Breast epithelium (tissue), 3 donors: ENCODE results near the gene CCDC88C.

Experiments
- CTCF ChIP-seq, 3 donors: fragments of 450-650 bp; IDR thresholded peaks; one replicate each; pipeline ENCODE4 v1.5.1; 2016 to 2017; ENCODE audit warnings: antibody characterized with exemption in 3 of 3, mild to moderate bottlenecking in 3 of 3, moderate library complexity in 3 of 3
- POLR2A ChIP-seq: fragments of 450-650 bp; IDR thresholded peaks from one replicate; pipeline ENCODE4 v1.6.1; 2016; ENCODE audit warnings: antibody characterized with exemption, mild to moderate bottlenecking, moderate library complexity
- POLR2AphosphoS5 ChIP-seq, 3 donors: sonication (generic); formaldehyde crosslinking; IDR thresholded peaks; one replicate each; pipeline ENCODE4 v1.6.1; 2017; ENCODE audit warnings: antibody characterized with exemption in 3 of 3

GRCh38 chr14:91385697-91386096, 31.9 kb downstream of the CCDC88C start:
- TF ChIP-seq CTCF (IDR thresholded peaks at IDR 0.05) = no peak
- TF ChIP-seq POLR2AphosphoS5 (IDR thresholded peaks at IDR 0.05) = no peak
- no peak for TF ChIP-seq POLR2A
